ENCODE data around the gene CADM4. TPM values are rescaled to one million over a fixed set of nuclear protein-coding genes. Genes with fewer than 3 reads are reported as not detected.
A peak's percentile ranks its signal among the peaks of the same experiment; 100 is the strongest.
"Not testable (repeated sequence)": the region's sequence is repeated elsewhere in the genome, so short reads cannot be mapped to it uniquely, and the experiment has no call there.

CADM4 gene
- total RNA-seq, 2 donors from 2014 or later, result 0.59 TPM

DNA sequence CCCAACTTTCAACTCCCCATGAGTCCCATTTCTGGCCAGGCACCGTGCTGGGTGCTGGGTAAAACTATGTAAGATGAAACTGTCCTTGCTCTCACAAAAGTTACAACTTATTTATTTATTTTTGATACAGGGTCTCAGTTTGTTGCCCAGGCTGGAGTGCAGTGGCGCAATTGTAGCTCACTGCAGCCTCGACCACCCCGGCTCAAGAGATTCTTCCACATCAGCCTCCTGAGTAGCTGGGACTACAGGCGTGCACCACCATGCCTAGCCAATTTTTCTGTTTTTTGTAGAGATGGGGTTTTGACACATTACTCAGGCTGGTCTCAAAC lies 12.9 kb upstream of the CADM4 start:
- Mint-ChIP-seq H3K9me3 (no peaks in the 10 kb centered on the region), H3K27ac (no peak overlapping the region), H3K27me3 (no peaks in the 10 kb centered on the region), H3K4me1 (ENCODE audit: low read depth in 2 of 2) (peaks cover 0 to 4% of the 10 kb centered on the region in 2 donors), H3K4me3 (no peak overlapping the region), H3K36me3 (peaks cover 4% of the 10 kb centered on the region)
- ATAC-seq (no peak), DNase-seq (ENCODE audit: low spot score) (no peak)

- no peak for DNase-seq (ENCODE audit: low spot score)
- no peaks in the 10 kb centered on the region for H3K9me3 Mint-ChIP-seq
- H3K27me3 Mint-ChIP-seq, result no peaks in the 10 kb centered on the region
- no peak overlapping the region for H3K4me3 Mint-ChIP-seq
- ATAC-seq, result peak; percentile 41 to 67
- peaks cover 0 to 4% of the 10 kb centered on the region in 2 donors for H3K4me1 Mint-ChIP-seq (ENCODE audit: low read depth in 2 of 2)
- H3K27ac Mint-ChIP-seq, result no peak overlapping the region
- H3K36me3 Mint-ChIP-seq, result peaks cover 4% of the 10 kb centered on the region
Observed at GRCh38 chr19:43651758-43652545, 12.3 kb upstream of the CADM4 start.

GRCh38 chr19:43650276-43650675 lies 10.6 kb upstream of the CADM4 start:
- H3K27me3 Mint-ChIP-seq; H3K9me3 Mint-ChIP-seq; H3K4me1 Mint-ChIP-seq (ENCODE audit: low read depth in 2 of 2); ATAC-seq; H3K4me3 Mint-ChIP-seq; H3K27ac Mint-ChIP-seq; DNase-seq (ENCODE audit: low spot score); H3K36me3 Mint-ChIP-seq: not testable (repeated sequence)

DNA sequence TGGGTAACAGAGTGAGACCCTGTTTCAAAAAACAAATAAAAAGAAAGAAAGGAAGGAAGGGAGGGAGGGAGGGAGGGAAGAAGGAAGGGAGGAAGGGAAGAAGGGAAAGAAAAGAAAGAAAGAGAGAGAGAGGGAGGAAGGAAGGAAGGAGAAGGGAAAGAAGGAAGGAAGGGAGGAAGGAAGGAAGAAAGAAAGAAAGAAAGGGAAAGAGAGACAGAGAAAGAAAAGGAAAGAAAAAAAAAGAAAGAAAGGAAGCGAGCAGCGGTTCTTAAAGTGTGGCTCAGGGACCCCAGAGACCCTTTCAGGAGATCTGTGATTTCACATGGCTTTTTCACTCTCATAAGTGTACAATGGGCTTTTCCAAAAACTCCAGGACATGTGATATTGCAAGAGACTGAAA lies 9.9 kb upstream of the CADM4 start:
- Mint-ChIP-seq H3K9me3 (no peaks in the 10 kb centered on the region), H3K4me3 (no peak overlapping the region), H3K4me1 (ENCODE audit: low read depth in 2 of 2) (peaks cover 0 to 4% of the 10 kb centered on the region in 2 donors), H3K36me3 (peaks cover 4% of the 10 kb centered on the region), H3K27me3 (no peaks in the 10 kb centered on the region), H3K27ac (no peak overlapping the region)
- no peak for DNase-seq (ENCODE audit: low spot score)
- no peak for ATAC-seq

- no peak overlapping the region for H3K27ac Mint-ChIP-seq
- peaks cover 0 to 4% of the 10 kb centered on the region in 2 donors for H3K4me1 Mint-ChIP-seq (ENCODE audit: low read depth in 2 of 2)
Observed at GRCh38 chr19:43648633-43649032, 9.0 kb upstream of the CADM4 start.

DNA sequence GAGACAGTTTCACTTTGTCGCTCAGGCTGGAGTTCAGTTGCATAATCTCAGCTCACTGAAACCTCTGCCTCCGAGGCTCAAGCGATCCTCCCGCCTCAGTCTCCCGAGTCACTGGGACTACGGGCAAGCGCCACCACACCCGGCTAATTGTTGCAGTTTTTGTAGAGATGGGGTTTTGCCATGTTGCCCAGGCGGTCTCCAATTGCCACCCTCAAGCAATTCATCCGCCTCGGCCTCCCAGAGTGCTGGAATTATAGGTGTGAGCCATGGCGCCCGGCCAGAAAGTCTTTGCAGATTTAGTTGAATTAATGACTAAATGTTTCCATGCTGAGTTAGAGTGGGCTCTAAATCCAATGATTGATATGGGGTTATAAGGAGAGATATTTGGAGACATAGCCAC lies 4.5 kb upstream of the CADM4 start:
- peaks cover 10 to 13% of the 10 kb centered on the region in 2 donors for H3K27me3 Mint-ChIP-seq
- H3K27ac Mint-ChIP-seq, result no peak overlapping the region
- peaks cover 2 to 7% of the 10 kb centered on the region in 2 donors for H3K4me1 Mint-ChIP-seq (ENCODE audit: low read depth in 2 of 2)

More at GRCh38 chr19:43648633-43649032, 9.0 kb upstream of the CADM4 start:
- Mint-ChIP-seq H3K36me3 (peaks cover 4% of the 10 kb centered on the region), H3K4me3 (no peak overlapping the region), H3K27me3 (no peaks in the 10 kb centered on the region), H3K9me3 (no peaks in the 10 kb centered on the region)
- DNase-seq (ENCODE audit: low spot score) (peak; percentile 3), ATAC-seq (no peak)

GRCh38 chr19:43643326-43643725 lies 3.7 kb upstream of the CADM4 start:
- Mint-ChIP-seq H3K4me1 (ENCODE audit: low read depth in 2 of 2) (peaks cover 9 to 13% of the 10 kb centered on the region in 2 donors), H3K36me3 (peaks cover 4% of the 10 kb centered on the region), H3K4me3 (no peak overlapping the region), H3K27ac (peak overlapping the region in 1 of 2 donors; percentile 29), H3K9me3 (no peaks in the 10 kb centered on the region), H3K27me3 (peaks cover 17 to 21% of the 10 kb centered on the region in 2 donors)
- ATAC-seq (no peak), DNase-seq (ENCODE audit: low spot score) (no peak)

More for the DNA sequence above, 4.5 kb upstream of the CADM4 start:
- ATAC-seq (no peak), DNase-seq (ENCODE audit: low spot score) (no peak)
- Mint-ChIP-seq H3K4me3 (no peak overlapping the region), H3K9me3 (no peaks in the 10 kb centered on the region), H3K36me3 (peaks cover 4% of the 10 kb centered on the region)

GRCh38 chr19:43642531-43642930 lies 2.9 kb upstream of the CADM4 start:
- H3K36me3 Mint-ChIP-seq, result peaks cover 4% of the 10 kb centered on the region
- DNase-seq (ENCODE audit: low spot score) (no peak), ATAC-seq (no peak)
- peaks cover 22 to 29% of the 10 kb centered on the region in 2 donors for H3K27me3 Mint-ChIP-seq
- no peak overlapping the region for H3K4me3 Mint-ChIP-seq
- no peaks in the 10 kb centered on the region for H3K9me3 Mint-ChIP-seq
- no peak overlapping the region for H3K27ac Mint-ChIP-seq
- peaks cover 9 to 13% of the 10 kb centered on the region in 2 donors for H3K4me1 Mint-ChIP-seq (ENCODE audit: low read depth in 2 of 2)

GRCh38 chr19:43641333-43641732 lies 1.7 kb upstream of the CADM4 start:
- DNase-seq (ENCODE audit: low spot score) (no peak), ATAC-seq (no peak)
- H3K27ac Mint-ChIP-seq, result no peak overlapping the region
- peaks cover 25 to 38% of the 10 kb centered on the region in 2 donors for H3K27me3 Mint-ChIP-seq
- H3K9me3 Mint-ChIP-seq, result no peaks in the 10 kb centered on the region
- peaks cover 2% of the 10 kb centered on the region for H3K36me3 Mint-ChIP-seq
- peaks cover 9 to 13% of the 10 kb centered on the region in 2 donors for H3K4me1 Mint-ChIP-seq (ENCODE audit: low read depth in 2 of 2)
- H3K4me3 Mint-ChIP-seq, result peak overlapping the region; percentile 50

DNA sequence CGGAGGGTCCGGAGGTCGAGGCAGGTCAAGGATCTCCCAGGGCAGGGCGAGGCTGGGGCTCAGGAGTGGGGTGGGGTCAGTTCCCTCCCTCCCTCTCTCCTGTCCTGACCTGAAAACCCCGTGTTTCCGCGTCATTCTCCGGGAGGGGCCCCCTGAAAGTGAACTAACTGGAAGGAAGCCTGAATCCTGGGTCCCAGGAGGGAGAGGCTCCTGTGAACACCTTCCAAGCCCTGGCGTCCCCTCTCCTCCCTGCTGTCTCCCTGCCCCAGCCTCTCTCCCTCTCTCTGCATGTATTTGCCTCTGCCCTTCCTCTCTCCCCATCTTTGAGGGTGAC lies 741 bp upstream of the CADM4 start:
- DNase-seq (ENCODE audit: low spot score), result peak; percentile 48
- H3K27me3 Mint-ChIP-seq, result peaks cover 25 to 38% of the 10 kb centered on the region in 2 donors
- H3K9me3 Mint-ChIP-seq, result no peaks in the 10 kb centered on the region
- peak overlapping the region; percentile 70 for H3K4me3 Mint-ChIP-seq
- H3K36me3 Mint-ChIP-seq, result no peaks in the 10 kb centered on the region
- H3K4me1 Mint-ChIP-seq (ENCODE audit: low read depth in 2 of 2), result peaks cover 9 to 13% of the 10 kb centered on the region in 2 donors
- no peak for ATAC-seq
- no peak overlapping the region for H3K27ac Mint-ChIP-seq

GRCh38 chr19:43638995-43639518 lies 593 bp downstream of the CADM4 start:
- DNase-seq (ENCODE audit: low spot score), result no peak
- Mint-ChIP-seq H3K27me3 (peaks cover 25 to 38% of the 10 kb centered on the region in 2 donors), H3K4me1 (ENCODE audit: low read depth in 2 of 2) (peaks cover 9 to 13% of the 10 kb centered on the region in 2 donors), H3K9me3 (no peaks in the 10 kb centered on the region), H3K4me3 (peak overlapping the region; percentile 73), H3K36me3 (no peaks in the 10 kb centered on the region), H3K27ac (no peak overlapping the region)
- ATAC-seq, result no peak

- no peak overlapping the region for H3K27ac Mint-ChIP-seq
- no peak for ATAC-seq
- H3K27me3 Mint-ChIP-seq, result peaks cover 28 to 42% of the 10 kb centered on the region in 2 donors
Observed at GRCh38 chr19:43638214-43638994, 1.2 kb downstream of the CADM4 start.

DNA sequence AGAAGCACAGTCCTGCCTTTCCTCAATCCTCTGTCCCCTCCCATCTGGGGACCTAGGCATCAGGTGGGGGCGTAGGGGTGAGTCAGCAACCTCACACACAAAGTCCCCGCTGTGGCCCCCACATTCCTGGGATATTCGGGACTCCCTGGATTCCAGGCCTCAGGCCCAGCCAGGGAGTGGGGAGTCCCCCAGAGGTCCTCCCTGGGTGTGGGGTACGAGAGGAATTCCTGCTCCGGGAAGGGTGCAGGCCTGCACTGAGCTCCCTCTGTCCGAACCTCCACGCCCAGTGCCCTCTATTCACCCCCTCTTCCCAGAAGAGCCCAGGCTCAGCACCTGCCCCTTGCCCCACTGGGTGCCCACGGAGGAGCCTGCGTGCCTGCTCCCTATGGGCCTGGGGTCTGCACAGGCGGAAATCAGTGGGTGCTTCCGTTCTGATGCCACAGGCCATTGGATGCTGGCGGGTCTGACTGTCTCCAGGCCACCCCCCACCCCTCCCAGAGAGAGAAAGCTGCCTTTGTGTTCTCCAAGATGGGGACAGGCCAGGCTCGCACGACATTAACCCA lies 3.4 kb downstream of the CADM4 start:
- DNase-seq (ENCODE audit: low spot score), result no peak
- peaks cover 9 to 13% of the 10 kb centered on the region in 2 donors for H3K4me1 Mint-ChIP-seq (ENCODE audit: low read depth in 2 of 2)
- H3K27ac Mint-ChIP-seq, result no peak overlapping the region
- no peaks in the 10 kb centered on the region for H3K9me3 Mint-ChIP-seq
- H3K27me3 Mint-ChIP-seq, result peaks cover 32 to 52% of the 10 kb centered on the region in 2 donors
- H3K4me3 Mint-ChIP-seq, result no peak overlapping the region
- ATAC-seq, result no peak
- no peaks in the 10 kb centered on the region for H3K36me3 Mint-ChIP-seq

More at GRCh38 chr19:43638214-43638994, 1.2 kb downstream of the CADM4 start:
- H3K9me3 Mint-ChIP-seq, result no peaks in the 10 kb centered on the region
- H3K4me1 Mint-ChIP-seq (ENCODE audit: low read depth in 2 of 2), result peaks cover 9 to 13% of the 10 kb centered on the region in 2 donors
- peak; percentile 50 for DNase-seq (ENCODE audit: low spot score)
- H3K36me3 Mint-ChIP-seq, result no peaks in the 10 kb centered on the region
- peak overlapping the region; percentile 73 for H3K4me3 Mint-ChIP-seq

GRCh38 chr19:43635561-43635940 lies 4.1 kb downstream of the CADM4 start:
- not testable (repeated sequence) for ATAC-seq; H3K9me3 Mint-ChIP-seq; H3K4me3 Mint-ChIP-seq; H3K36me3 Mint-ChIP-seq; DNase-seq (ENCODE audit: low spot score); H3K27ac Mint-ChIP-seq
- Mint-ChIP-seq H3K4me1 (ENCODE audit: low read depth in 2 of 2) (peaks cover 9 to 11% of the 10 kb centered on the region in 2 donors), H3K27me3 (peaks cover 29 to 48% of the 10 kb centered on the region in 2 donors)

Data from natural killer cell treated with Interleukin-12 subunit alpha and Interleukin-12 subunit beta and Interleukin-15 and Interleukin-18, amount 100 ng/mL, for 72 hours (primary cell).